Measurements from ENCODE around the gene ARHGEF19. TPM values are rescaled to one million over a fixed set of nuclear protein-coding genes. Genes with fewer than 3 reads are reported as not detected.
"Not testable (repeated sequence)": the region's sequence is repeated elsewhere in the genome, so short reads cannot be mapped to it uniquely, and the experiment has no call there.

Gene ARHGEF19
- total RNA-seq, 5 donors from 2014 or later (not counting 1 experiment from before 2014, with no cell fraction given) = 7.0 to 17.6 (median 12.3) TPM

- Histone ChIP-seq H3K4me1 (ENCODE audit: control insufficient read depth in 1 of 2, extremely low read depth in 1 of 2, insufficient read depth in 2 of 2, low read length in 2 of 2) (peaks cover 38 to 77% of the 10 kb centered on the region in 2 experiments), H3K27ac (ENCODE audit: low read length) (no peak overlapping the region), H3K27me3 (replicated peaks in 1 of 2; ENCODE audit: control insufficient read depth in 2 of 2, extremely low read depth in 1 of 2, insufficient read depth in 2 of 2, low read length in 1 of 2) (peaks cover 0 to 17% of the 10 kb centered on the region in 2 experiments), H3K36me3 (ENCODE audit: control insufficient read depth in 2 of 2, extremely low read depth in 1 of 2, insufficient read depth in 1 of 2, low read length in 1 of 2) (no peaks in the 10 kb centered on the region), H3K4me3 (ENCODE audit: control insufficient read depth in 1 of 2, extremely low read depth in 1 of 2, low read length in 1 of 2) (no peak overlapping the region), H3K9me3 (no peaks in the 10 kb centered on the region)
- Mint-ChIP-seq H3K9me3 (no peaks in the 10 kb centered on the region), H3K27me3 (no peaks in the 10 kb centered on the region), H3K4me1 (peaks cover 63 to 77% (median 75%) of the 10 kb centered on the region in 3 donors), H3K4me3 (peak overlapping the region in 1 of 3 donors; percentile 71), H3K36me3 (no peaks in the 10 kb centered on the region), H3K27ac (peak overlapping the region in 1 of 2 donors; percentile 72)
- CTCF ChIA-PET = no interaction called here
- DNase-seq (peak in 1 of 35 experiments; percentile 35), ATAC-seq (replicated peaks in 1 of 4) (no peak)
- POLR2A ChIA-PET = no interaction called here
- WGBS (ENCODE audit: insufficient coverage) = 79% methylated on average over 14 of the region's 17 CpGs
These were observed 48.0 kb downstream of the ARHGEF19 start for GRCh38 chr1:16164213-16165072.

DNA sequence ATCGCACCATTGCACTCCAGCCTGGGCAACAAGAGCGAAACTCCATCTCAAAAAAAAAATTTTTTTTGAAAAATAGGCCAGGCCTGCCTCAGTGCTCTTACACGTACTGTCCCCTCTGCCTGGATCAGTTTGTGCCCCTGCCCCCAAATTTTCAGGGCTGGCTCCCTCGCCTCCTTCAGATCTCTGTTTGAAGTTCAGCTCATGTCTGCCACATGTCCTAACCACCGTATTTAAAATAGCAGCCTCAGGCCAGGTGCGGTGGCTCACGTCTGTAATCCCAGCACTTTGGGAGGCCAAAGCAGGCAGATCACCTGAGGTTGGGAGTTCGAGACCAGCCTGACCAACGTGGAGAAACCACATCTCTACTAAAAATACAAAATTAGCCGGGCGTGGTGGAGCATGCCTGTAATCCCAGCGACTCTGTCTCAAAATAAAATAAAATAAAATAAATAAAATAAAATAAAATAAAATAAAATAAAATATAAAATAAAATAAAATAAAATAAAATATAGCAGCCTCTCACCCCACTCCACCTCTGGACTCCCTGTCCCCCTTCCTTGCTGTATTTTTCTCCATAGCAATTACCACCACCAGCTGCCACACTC, 48.7 kb downstream of the ARHGEF19 start:
- peaks cover 33 to 73% of the 10 kb centered on the region in 2 experiments for H3K4me1 ChIP-seq (ENCODE audit: control insufficient read depth in 1 of 2, extremely low read depth in 1 of 2, insufficient read depth in 2 of 2, low read length in 2 of 2)

DNA sequence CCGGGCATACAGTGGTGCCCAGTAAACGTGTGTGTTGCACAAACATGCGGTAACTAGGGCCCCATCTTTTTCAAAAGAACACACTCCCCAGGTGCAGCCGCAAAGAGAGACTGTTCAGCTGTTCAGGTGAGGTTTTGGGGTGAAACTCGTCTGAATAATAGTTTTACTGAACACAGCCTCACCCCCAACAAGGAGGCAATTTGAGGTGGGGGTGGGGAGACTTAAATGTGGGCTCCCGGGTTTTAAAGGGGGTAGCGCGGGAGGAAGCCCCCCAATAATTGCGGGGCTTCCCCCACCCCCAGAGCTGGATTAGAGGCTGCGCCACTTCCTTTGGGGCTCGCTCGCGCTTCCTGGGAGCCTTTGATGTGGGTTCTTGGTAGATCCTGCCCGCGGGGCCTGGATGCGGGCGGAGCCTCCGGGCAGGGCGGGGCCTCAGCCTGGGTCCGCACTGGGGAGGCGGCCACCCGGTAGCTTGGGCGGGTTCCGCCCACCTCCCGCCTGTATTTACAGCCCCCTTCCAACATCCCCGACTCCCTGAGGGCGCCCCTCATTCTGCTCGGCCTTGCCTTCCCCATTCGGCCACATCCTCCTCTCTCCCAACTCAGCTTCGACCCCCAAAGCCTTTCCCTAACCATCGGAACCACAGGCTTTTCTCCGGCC, 50.2 kb downstream of the ARHGEF19 start:
- H3K27ac Mint-ChIP-seq = peak overlapping the region; percentile 82 to 93
- Histone ChIP-seq H3K9me3 (no peaks in the 10 kb centered on the region), H3K36me3 (ENCODE audit: control insufficient read depth in 2 of 2, extremely low read depth in 1 of 2, insufficient read depth in 1 of 2, low read length in 1 of 2) (no peaks in the 10 kb centered on the region), H3K4me1 (ENCODE audit: control insufficient read depth in 1 of 2, extremely low read depth in 1 of 2, insufficient read depth in 2 of 2, low read length in 2 of 2) (peaks cover 38 to 73% of the 10 kb centered on the region in 2 experiments), H3K4me3 (ENCODE audit: control insufficient read depth in 1 of 2, extremely low read depth in 1 of 2, low read length in 1 of 2) (peak overlapping the region; percentile 33 to 63), H3K27me3 (replicated peaks in 1 of 2; ENCODE audit: control insufficient read depth in 2 of 2, extremely low read depth in 1 of 2, insufficient read depth in 2 of 2, low read length in 1 of 2) (peaks cover 0 to 3% of the 10 kb centered on the region in 2 experiments), H3K27ac (ENCODE audit: low read length) (peak overlapping the region; percentile 50)
- H3K36me3 Mint-ChIP-seq = no peaks in the 10 kb centered on the region
- H3K4me3 Mint-ChIP-seq = peak overlapping the region; percentile 62 to 74 (median 71)
- ChIA-PET CTCF (interaction anchor here (0.6 to 1.3 kb wide), 2 partner anchors 83 to 274 kb away, joined by 3 to 4 read pairs; no protein-coding TSS in a partner anchor), POLR2A (no interaction called here)
- peaks cover 67 to 80% (median 79%) of the 10 kb centered on the region in 3 donors for H3K4me1 Mint-ChIP-seq
- WGBS (ENCODE audit: insufficient coverage) = 1% methylated on average over 9 of the region's 32 CpGs
- DNase-seq (peak; percentile 35 to 80 (median 57)), ATAC-seq (replicated peaks in 1 of 4) (peak; percentile 58 to 76 (median 71))
- H3K27me3 Mint-ChIP-seq = no peaks in the 10 kb centered on the region
- H3K9me3 Mint-ChIP-seq = no peaks in the 10 kb centered on the region

More for the DNA sequence above, 48.7 kb downstream of the ARHGEF19 start:
- DNase-seq; H3K27me3 ChIP-seq (replicated peaks in 1 of 2; ENCODE audit: control insufficient read depth in 2 of 2, extremely low read depth in 1 of 2, insufficient read depth in 2 of 2, low read length in 1 of 2); POLR2A ChIA-PET; H3K36me3 ChIP-seq (ENCODE audit: control insufficient read depth in 2 of 2, extremely low read depth in 1 of 2, insufficient read depth in 1 of 2, low read length in 1 of 2); H3K9me3 Mint-ChIP-seq; H3K36me3 Mint-ChIP-seq; H3K27ac ChIP-seq (ENCODE audit: low read length); CTCF ChIA-PET; ATAC-seq (replicated peaks in 1 of 4); H3K27me3 Mint-ChIP-seq; H3K9me3 ChIP-seq; H3K4me3 ChIP-seq (ENCODE audit: control insufficient read depth in 1 of 2, extremely low read depth in 1 of 2, low read length in 1 of 2): not testable (repeated sequence)
- Mint-ChIP-seq H3K4me3 (peak overlapping the region in 2 of 3 donors; percentile 17 to 71), H3K4me1 (peaks cover 60 to 74% (median 71%) of the 10 kb centered on the region in 3 donors), H3K27ac (peak overlapping the region in 1 of 2 donors; percentile 72)
- WGBS (ENCODE audit: insufficient coverage) = 85% methylated on average over 5 of the region's 12 CpGs

DNA sequence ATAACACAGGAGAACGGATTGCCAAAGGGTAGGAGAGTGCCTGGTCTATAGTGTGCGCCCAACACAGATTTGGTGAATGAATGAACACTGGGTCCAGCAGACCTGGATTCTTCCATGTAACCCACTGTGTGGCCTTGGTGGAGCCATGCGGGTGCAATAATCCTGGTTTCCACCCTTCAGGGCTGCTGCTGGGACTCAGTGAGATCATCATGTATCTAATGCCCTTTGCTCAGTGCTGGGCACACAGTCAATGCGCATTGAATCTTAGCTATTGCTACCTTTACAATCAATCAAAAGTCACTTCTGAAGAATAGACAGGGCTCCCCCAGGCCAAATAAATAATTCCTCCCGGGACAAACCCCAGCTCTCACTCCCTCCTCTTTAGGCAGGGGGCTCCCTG, 50.7 kb downstream of the ARHGEF19 start:
- H3K36me3 Mint-ChIP-seq = no peaks in the 10 kb centered on the region
- no peaks in the 10 kb centered on the region for H3K36me3 ChIP-seq (ENCODE audit: control insufficient read depth in 2 of 2, extremely low read depth in 1 of 2, insufficient read depth in 1 of 2, low read length in 1 of 2)
- H3K4me1 Mint-ChIP-seq = peaks cover 73 to 84% (median 81%) of the 10 kb centered on the region in 3 donors
- CTCF ChIA-PET = interaction anchor here in 1 of 2 donors (0.6 kb wide), 1 partner anchor 274 kb away, joined by 3 read pairs; no protein-coding TSS in a partner anchor
- no peaks in the 10 kb centered on the region for H3K9me3 ChIP-seq
- peak overlapping the region; percentile 33 to 63 for H3K4me3 ChIP-seq (ENCODE audit: control insufficient read depth in 1 of 2, extremely low read depth in 1 of 2, low read length in 1 of 2)
- H3K27ac ChIP-seq (ENCODE audit: low read length) = peak overlapping the region; percentile 50
- POLR2A ChIA-PET = no interaction called here
- WGBS (ENCODE audit: insufficient coverage) = 89% methylated on average over 5 of the region's 5 CpGs
- no peaks in the 10 kb centered on the region for H3K27me3 Mint-ChIP-seq
- DNase-seq (no peak), ATAC-seq (replicated peaks in 1 of 4) (peak in 1 of 4 experiments; percentile 1)
- no peaks in the 10 kb centered on the region for H3K9me3 Mint-ChIP-seq
- peak overlapping the region; percentile 81 to 93 for H3K27ac Mint-ChIP-seq
- H3K27me3 ChIP-seq (replicated peaks in 1 of 2; ENCODE audit: control insufficient read depth in 2 of 2, extremely low read depth in 1 of 2, insufficient read depth in 2 of 2, low read length in 1 of 2) = peaks cover 0 to 1% of the 10 kb centered on the region in 2 experiments
- H3K4me1 ChIP-seq (ENCODE audit: control insufficient read depth in 1 of 2, extremely low read depth in 1 of 2, insufficient read depth in 2 of 2, low read length in 2 of 2) = peaks cover 44 to 75% of the 10 kb centered on the region in 2 experiments
- H3K4me3 Mint-ChIP-seq = peak overlapping the region; percentile 34 to 71 (median 62)

- Histone ChIP-seq H3K27ac (ENCODE audit: low read length) (no peak overlapping the region), H3K27me3 (replicated peaks in 1 of 2; ENCODE audit: control insufficient read depth in 2 of 2, extremely low read depth in 1 of 2, insufficient read depth in 2 of 2, low read length in 1 of 2) (peaks cover 0 to 22% of the 10 kb centered on the region in 2 experiments), H3K9me3 (no peaks in the 10 kb centered on the region), H3K4me1 (ENCODE audit: control insufficient read depth in 1 of 2, extremely low read depth in 1 of 2, insufficient read depth in 2 of 2, low read length in 2 of 2) (peaks cover 43 to 75% of the 10 kb centered on the region in 2 experiments), H3K36me3 (ENCODE audit: control insufficient read depth in 2 of 2, extremely low read depth in 1 of 2, insufficient read depth in 1 of 2, low read length in 1 of 2) (no peaks in the 10 kb centered on the region), H3K4me3 (ENCODE audit: control insufficient read depth in 1 of 2, extremely low read depth in 1 of 2, low read length in 1 of 2) (no peak overlapping the region)
- WGBS (ENCODE audit: insufficient coverage) = 93% methylated on average over 3 of the region's 16 CpGs
- DNase-seq = peak in 1 of 35 experiments; percentile 23
- no peak overlapping the region for H3K4me3 Mint-ChIP-seq
- POLR2A ChIA-PET = no interaction called here
- no peaks in the 10 kb centered on the region for H3K27me3 Mint-ChIP-seq
- H3K36me3 Mint-ChIP-seq = no peaks in the 10 kb centered on the region
- H3K4me1 Mint-ChIP-seq = peaks cover 67 to 79% (median 74%) of the 10 kb centered on the region in 3 donors
- CTCF ChIA-PET = no interaction called here
- peak overlapping the region; percentile 47 to 59 for H3K27ac Mint-ChIP-seq
- ATAC-seq (replicated peaks in 1 of 4) = no peak
- no peaks in the 10 kb centered on the region for H3K9me3 Mint-ChIP-seq
These were observed 53.2 kb downstream of the ARHGEF19 start for GRCh38 chr1:16158993-16159831.

All from T-cell (primary cell).